Left ventricle myocardium inferior (tissue), 1 donor: Measurements from ENCODE around the gene RNF144A. TPM values are rescaled to one million over a fixed set of nuclear protein-coding genes. Genes with fewer than 3 reads are reported as not detected.

Experiments used
- DNase-seq: peaks from one replicate; pipeline ENCODE4 v3.0.0-alpha.2; 2020
- H3K27ac ChIP-seq: fragments of 200-600 bp; replicated peaks from 2 replicates; pipeline ENCODE4 v1.8.0; 2021
- H3K27me3 ChIP-seq: fragments of 200-600 bp; 2 replicates; pipeline ENCODE4 v1.8.0; 2021; ENCODE audit warnings: low read depth
- H3K36me3 ChIP-seq: fragments of 200-600 bp; 2 replicates; pipeline ENCODE4 v1.8.0; 2021
- H3K4me1 ChIP-seq: fragments of 200-600 bp; 2 replicates; pipeline ENCODE4 v1.8.0; 2021
- H3K4me3 ChIP-seq: fragments of 200-600 bp; 2 replicates; pipeline ENCODE4 v1.8.0; 2021; ENCODE audit warnings: mild to moderate bottlenecking, moderate library complexity
- H3K9me3 ChIP-seq: fragments of 200-600 bp; replicated peaks from 2 replicates; pipeline ENCODE4 v1.8.0; 2021
- CTCF ChIP-seq: fragments of 200-600 bp; IDR thresholded peaks from 2 replicates; pipeline ENCODE4 v1.8.0; 2021; ENCODE audit warnings: antibody characterized with exemption, mild to moderate bottlenecking, borderline replicate concordance
- intact Hi-C: fragments of 100-400 bp; cut with micrococcal nuclease; formaldehyde crosslinking; loops from one replicate; pipeline ENCODE4 v1.11.0; 2022
- total RNA-seq: library from RNA; stranded (reverse); fragmentation: NEBNext Ultra II Directional; extraction: Animal tissue kit (Norgen Biotek cat#: 25700); gene quantifications from one replicate; pipeline ENCODE4 v1.2.1, GENCODE V29; 2021
- donor health status: DM: no; HTN: yes; CAD: no; lungs with severe emphysema.

Gene RNF144A
- total RNA-seq, 1 donor from 2014 or later = 17.9 TPM

- H3K27ac ChIP-seq = no peak overlapping the region
- peaks cover 6% of the 10 kb centered on the region for H3K36me3 ChIP-seq
- intact Hi-C loops = no loop called here
- TF ChIP-seq CTCF = no peak
- no peak overlapping the region for H3K4me3 ChIP-seq
- H3K9me3 ChIP-seq = no peaks in the 10 kb centered on the region
- no peaks in the 10 kb centered on the region for H3K27me3 ChIP-seq
- H3K4me1 ChIP-seq = no peaks in the 10 kb centered on the region
- DNase-seq = no peak
Measured at GRCh38 chr2:7070483-7070882, 153.3 kb downstream of the RNF144A start.

GRCh38 chr2:7071154-7071553, 153.9 kb downstream of the RNF144A start:
- Histone ChIP-seq H3K4me3 (no peak overlapping the region), H3K27ac (no peak overlapping the region), H3K27me3 (no peaks in the 10 kb centered on the region), H3K4me1 (no peaks in the 10 kb centered on the region), H3K36me3 (peaks cover 6% of the 10 kb centered on the region), H3K9me3 (no peaks in the 10 kb centered on the region)
- no peak for DNase-seq
- intact Hi-C loops = no loop called here
- TF ChIP-seq CTCF = no peak

GRCh38 chr2:7071916-7072556, 154.8 kb downstream of the RNF144A start:
- Histone ChIP-seq H3K4me3 (no peak overlapping the region), H3K9me3 (no peaks in the 10 kb centered on the region), H3K4me1 (peaks cover under 1% of the 10 kb centered on the region), H3K27me3 (no peaks in the 10 kb centered on the region), H3K27ac (no peak overlapping the region), H3K36me3 (peaks cover 6% of the 10 kb centered on the region)
- intact Hi-C loops = no loop called here
- TF ChIP-seq CTCF = no peak
- no peak for DNase-seq

- no peak for TF ChIP-seq CTCF
Measured at GRCh38 chr2:7073901-7074300, 156.7 kb downstream of the RNF144A start.

GRCh38 chr2:7075834-7076233, 158.6 kb downstream of the RNF144A start:
- no peak for TF ChIP-seq CTCF
- DNase-seq = no peak
- no peaks in the 10 kb centered on the region for H3K27me3 ChIP-seq
- no peak overlapping the region for H3K27ac ChIP-seq
- H3K9me3 ChIP-seq = no peaks in the 10 kb centered on the region
- peaks cover 6% of the 10 kb centered on the region for H3K36me3 ChIP-seq
- H3K4me1 ChIP-seq = peaks cover 12% of the 10 kb centered on the region
- H3K4me3 ChIP-seq = no peak overlapping the region
- intact Hi-C loops = no loop called here

More at GRCh38 chr2:7073901-7074300, 156.7 kb downstream of the RNF144A start:
- Histone ChIP-seq H3K27me3 (no peaks in the 10 kb centered on the region), H3K36me3 (peaks cover 6% of the 10 kb centered on the region), H3K27ac (no peak overlapping the region), H3K9me3 (no peaks in the 10 kb centered on the region), H3K4me3 (no peak overlapping the region), H3K4me1 (peaks cover 12% of the 10 kb centered on the region)
- intact Hi-C loops = no loop called here
- no peak for DNase-seq
